Lower leg skin (tissue), 3 donors: ENCODE results near the gene GAK.

Experiments
- POLR2A ChIP-seq, 2 donors: fragments of 450-650 bp; IDR thresholded peaks; one replicate each; pipeline ENCODE4 v1.6.1; 2016 to 2017; ENCODE audit warnings: antibody characterized with exemption in 2 of 2, mild to moderate bottlenecking in 1 of 2, moderate library complexity in 1 of 2
- TF ChIP-seq, protein P1 (sequence below), 3 donors: fragments of 450-650 bp; IDR thresholded peaks; one replicate each; pipeline ENCODE4 v1.5.1; 2016; ENCODE audit warnings: antibody characterized with exemption in 3 of 3, mild to moderate bottlenecking in 3 of 3, moderate library complexity in 2 of 3

DNA sequence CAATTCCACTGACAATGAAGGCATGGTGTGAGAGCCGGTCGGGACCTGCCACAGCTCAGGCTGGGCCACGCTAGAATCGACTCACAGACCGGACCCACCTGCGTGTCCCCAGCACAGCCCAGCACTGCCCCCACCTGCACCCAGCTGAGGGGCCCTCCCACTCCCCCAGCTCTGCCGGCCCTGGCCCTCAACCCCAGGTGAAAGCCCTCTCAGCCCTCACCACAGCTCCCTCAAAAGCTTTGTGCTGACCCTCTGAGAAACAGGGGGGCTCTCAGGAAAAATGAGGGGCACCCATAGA is 25.1 kb downstream of the GAK start:
- TF ChIP-seq, protein P1, sequence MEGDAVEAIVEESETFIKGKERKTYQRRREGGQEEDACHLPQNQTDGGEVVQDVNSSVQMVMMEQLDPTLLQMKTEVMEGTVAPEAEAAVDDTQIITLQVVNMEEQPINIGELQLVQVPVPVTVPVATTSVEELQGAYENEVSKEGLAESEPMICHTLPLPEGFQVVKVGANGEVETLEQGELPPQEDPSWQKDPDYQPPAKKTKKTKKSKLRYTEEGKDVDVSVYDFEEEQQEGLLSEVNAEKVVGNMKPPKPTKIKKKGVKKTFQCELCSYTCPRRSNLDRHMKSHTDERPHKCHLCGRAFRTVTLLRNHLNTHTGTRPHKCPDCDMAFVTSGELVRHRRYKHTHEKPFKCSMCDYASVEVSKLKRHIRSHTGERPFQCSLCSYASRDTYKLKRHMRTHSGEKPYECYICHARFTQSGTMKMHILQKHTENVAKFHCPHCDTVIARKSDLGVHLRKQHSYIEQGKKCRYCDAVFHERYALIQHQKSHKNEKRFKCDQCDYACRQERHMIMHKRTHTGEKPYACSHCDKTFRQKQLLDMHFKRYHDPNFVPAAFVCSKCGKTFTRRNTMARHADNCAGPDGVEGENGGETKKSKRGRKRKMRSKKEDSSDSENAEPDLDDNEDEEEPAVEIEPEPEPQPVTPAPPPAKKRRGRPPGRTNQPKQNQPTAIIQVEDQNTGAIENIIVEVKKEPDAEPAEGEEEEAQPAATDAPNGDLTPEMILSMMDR (IDR thresholded peaks at IDR 0.05), result no peak
- TF ChIP-seq POLR2A (IDR thresholded peaks at IDR 0.05), result no peak
